Panc1 (cell line): ENCODE data around the gene AKAP5. TPM values are rescaled to one million over a fixed set of nuclear protein-coding genes. Genes with fewer than 3 reads are reported as not detected.
A peak's percentile ranks its signal among the peaks of the same experiment; 100 is the strongest.

Source experiments
- ATAC-seq: fragments of 200-7000 bp; cut with Tn5 transposase; 2 replicates; pipeline ENCODE4 v1.9.1; 2020; ENCODE audit warnings: mild to moderate bottlenecking, moderate library complexity
- BruUV-seq: library from RNA; stranded (reverse); fragments of 400-500 nt; replicated peaks from 2 replicates; lab custom pipeline; 2021; lab: Mats Ljungman, UMichigan
- CTCF ChIA-PET: fragments of 300-600 bp; sonication (Branson Sonifier 250); formaldehyde crosslinking; loops from one replicate; lab custom pipeline; 2022; ENCODE audit warnings: antibody characterized with exemption; lab: Charles Lee
- POLR2A ChIA-PET: fragments of 300-600 bp; sonication (Branson Sonifier 250); formaldehyde crosslinking; loops from one replicate; lab custom pipeline; 2022; ENCODE audit warnings: antibody characterized with exemption; lab: Charles Lee
- DNase-seq: peaks from one replicate; pipeline ENCODE4 v3.0.0-alpha.2; 2010; ENCODE audit warnings: low read depth, low spot score
- H3K27ac ChIP-seq: 2 replicates; pipeline ENCODE4 v1.5.1; 2011; ENCODE audit warnings: mild to moderate bottlenecking, low read length, inconsistent platforms
- H3K27me3 ChIP-seq: fragments of 200-500 bp; sonication (Bioruptor generic); 2 replicates; pipeline ENCODE4 v1.6.0; 2014; ENCODE audit warnings: low read length, inconsistent platforms; ENCODE audit not compliant: control insufficient read depth, insufficient read depth
- H3K36me3 ChIP-seq: fragments of 200-500 bp; sonication (Bioruptor generic); 2 replicates; pipeline ENCODE4 v1.5.1; 2014; ENCODE audit warnings: inconsistent platforms, mild to moderate bottlenecking, low read length, moderate library complexity; ENCODE audit not compliant: control insufficient read depth, insufficient read depth
- H3K4me1 ChIP-seq: 2 replicates; pipeline ENCODE4 v1.5.1; 2011; ENCODE audit warnings: inconsistent platforms, mild to moderate bottlenecking, low read length, moderate library complexity; ENCODE audit not compliant: control insufficient read depth, insufficient read depth
- H3K4me3 ChIP-seq, 2 experiments: 2 replicates each; pipeline ENCODE4 v1.5.1; 2011 to 2012; ENCODE audit warnings: low read depth in 2 of 2, low read length in 2 of 2, mild to moderate bottlenecking in 2 of 2, inconsistent platforms in 1 of 2, moderate library complexity in 1 of 2
- H3K9me3 ChIP-seq: fragments of 200-500 bp; sonication (Bioruptor generic); 2 replicates; pipeline ENCODE4 v1.5.1; 2014; ENCODE audit warnings: low read depth, mild to moderate bottlenecking, inconsistent platforms, low read length, moderate library complexity; ENCODE audit not compliant: control insufficient read depth, insufficient read depth
- POLR2AphosphoS5 ChIP-seq: IDR thresholded peaks from 2 replicates; pipeline ENCODE4 v1.6.1; 2012; ENCODE audit warnings: mild to moderate bottlenecking, low read depth, low read length, moderate library complexity
- SIN3A ChIP-seq: IDR thresholded peaks from 2 replicates; pipeline ENCODE4 v1.6.1; 2012; ENCODE audit warnings: low read depth, mild to moderate bottlenecking, low read length, moderate library complexity, borderline replicate concordance; ENCODE audit not compliant: insufficient read depth
- TCF7L2 ChIP-seq: IDR thresholded peaks from 2 replicates; pipeline ENCODE4 v1.6.1; 2011; ENCODE audit warnings: mild to moderate bottlenecking, low read depth, low read length, inconsistent platforms
- in situ Hi-C: cut with HindIII; loops from 2 replicates; pipeline ENCODE4 v1.10.0; 2016; ENCODE audit warnings: low sequenced_read_pairs, low pct_unique_long_range_greater_than_20kb
- intact Hi-C: fragments of 100-400 bp; cut with micrococcal nuclease; formaldehyde crosslinking; loops from one replicate; pipeline ENCODE4 v1.10.0; 2022; ENCODE audit not compliant: unreplicated experiment
- total RNA-seq: library from RNA; stranded (reverse); gene quantifications from one replicate; pipeline ENCODE4 v1.2.1, GENCODE V29; 2021; ENCODE audit not compliant: unreplicated experiment
- TF ChIP-seq, protein P1 (sequence below), 2 experiments: IDR thresholded peaks; 2 replicates each; pipeline ENCODE4 v1.6.1; 2011 to 2012; ENCODE audit warnings: low read depth in 2 of 2, control low read depth in 1 of 2, low read length in 1 of 2, mild to moderate bottlenecking in 1 of 2, moderate library complexity in 1 of 2; ENCODE audit not compliant: insufficient read depth in 1 of 2
- TF ChIP-seq, protein P2 (sequence below): fragments of 450-650 bp; IDR thresholded peaks from 2 replicates; pipeline ENCODE4 v1.5.1; 2017; ENCODE audit warnings: mild to moderate bottlenecking

AKAP5 gene
- total RNA-seq, 1 experiment from 2014 or later: 0.64 TPM

- ATAC-seq (no peak), DNase-seq (no peak)
- Histone ChIP-seq H3K36me3 (no peaks in the 10 kb centered on the region; the same call in 1 of the 2 replicates), H3K9me3 (no peaks in the 10 kb centered on the region), H3K27me3 (no peaks in the 10 kb centered on the region), H3K4me3 (no peak overlapping the region), H3K4me1 (peaks cover 2% of the 10 kb centered on the region; the same call in 1 of the 2 replicates), H3K27ac (no peak overlapping the region)
- ChIA-PET CTCF (no interaction called here), POLR2A (interaction anchor here (0.6 to 0.7 kb wide), 2 partner anchors 21 to 1553 kb away, joined by 3 to 4 read pairs; no protein-coding TSS in a partner anchor)
- intact Hi-C loops (no loop called here), in situ Hi-C loops (no loop called here)
- no TSS peak for BruUV-seq
- no peak for TF ChIP-seq TCF7L2
- TF ChIP-seq, protein P1, sequence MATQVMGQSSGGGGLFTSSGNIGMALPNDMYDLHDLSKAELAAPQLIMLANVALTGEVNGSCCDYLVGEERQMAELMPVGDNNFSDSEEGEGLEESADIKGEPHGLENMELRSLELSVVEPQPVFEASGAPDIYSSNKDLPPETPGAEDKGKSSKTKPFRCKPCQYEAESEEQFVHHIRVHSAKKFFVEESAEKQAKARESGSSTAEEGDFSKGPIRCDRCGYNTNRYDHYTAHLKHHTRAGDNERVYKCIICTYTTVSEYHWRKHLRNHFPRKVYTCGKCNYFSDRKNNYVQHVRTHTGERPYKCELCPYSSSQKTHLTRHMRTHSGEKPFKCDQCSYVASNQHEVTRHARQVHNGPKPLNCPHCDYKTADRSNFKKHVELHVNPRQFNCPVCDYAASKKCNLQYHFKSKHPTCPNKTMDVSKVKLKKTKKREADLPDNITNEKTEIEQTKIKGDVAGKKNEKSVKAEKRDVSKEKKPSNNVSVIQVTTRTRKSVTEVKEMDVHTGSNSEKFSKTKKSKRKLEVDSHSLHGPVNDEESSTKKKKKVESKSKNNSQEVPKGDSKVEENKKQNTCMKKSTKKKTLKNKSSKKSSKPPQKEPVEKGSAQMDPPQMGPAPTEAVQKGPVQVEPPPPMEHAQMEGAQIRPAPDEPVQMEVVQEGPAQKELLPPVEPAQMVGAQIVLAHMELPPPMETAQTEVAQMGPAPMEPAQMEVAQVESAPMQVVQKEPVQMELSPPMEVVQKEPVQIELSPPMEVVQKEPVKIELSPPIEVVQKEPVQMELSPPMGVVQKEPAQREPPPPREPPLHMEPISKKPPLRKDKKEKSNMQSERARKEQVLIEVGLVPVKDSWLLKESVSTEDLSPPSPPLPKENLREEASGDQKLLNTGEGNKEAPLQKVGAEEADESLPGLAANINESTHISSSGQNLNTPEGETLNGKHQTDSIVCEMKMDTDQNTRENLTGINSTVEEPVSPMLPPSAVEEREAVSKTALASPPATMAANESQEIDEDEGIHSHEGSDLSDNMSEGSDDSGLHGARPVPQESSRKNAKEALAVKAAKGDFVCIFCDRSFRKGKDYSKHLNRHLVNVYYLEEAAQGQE (IDR thresholded peaks at IDR 0.05; ENCODE audit: insufficient read depth in 1 of 2, low read depth in 2 of 2, low read length in 1 of 2): no peak
- TF ChIP-seq SIN3A: no peak
- TF ChIP-seq, protein P2, sequence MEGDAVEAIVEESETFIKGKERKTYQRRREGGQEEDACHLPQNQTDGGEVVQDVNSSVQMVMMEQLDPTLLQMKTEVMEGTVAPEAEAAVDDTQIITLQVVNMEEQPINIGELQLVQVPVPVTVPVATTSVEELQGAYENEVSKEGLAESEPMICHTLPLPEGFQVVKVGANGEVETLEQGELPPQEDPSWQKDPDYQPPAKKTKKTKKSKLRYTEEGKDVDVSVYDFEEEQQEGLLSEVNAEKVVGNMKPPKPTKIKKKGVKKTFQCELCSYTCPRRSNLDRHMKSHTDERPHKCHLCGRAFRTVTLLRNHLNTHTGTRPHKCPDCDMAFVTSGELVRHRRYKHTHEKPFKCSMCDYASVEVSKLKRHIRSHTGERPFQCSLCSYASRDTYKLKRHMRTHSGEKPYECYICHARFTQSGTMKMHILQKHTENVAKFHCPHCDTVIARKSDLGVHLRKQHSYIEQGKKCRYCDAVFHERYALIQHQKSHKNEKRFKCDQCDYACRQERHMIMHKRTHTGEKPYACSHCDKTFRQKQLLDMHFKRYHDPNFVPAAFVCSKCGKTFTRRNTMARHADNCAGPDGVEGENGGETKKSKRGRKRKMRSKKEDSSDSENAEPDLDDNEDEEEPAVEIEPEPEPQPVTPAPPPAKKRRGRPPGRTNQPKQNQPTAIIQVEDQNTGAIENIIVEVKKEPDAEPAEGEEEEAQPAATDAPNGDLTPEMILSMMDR: no peak
- TF ChIP-seq POLR2AphosphoS5: no peak
These were observed 1.4 kb upstream of the AKAP5 start for GRCh38 chr14:64463873-64464272.

GRCh38 chr14:64464651-64465050 lies 648 bp upstream of the AKAP5 start:
- DNase-seq (no peak), ATAC-seq (peak; percentile 24; the same call in 1 of the 2 replicates)
- Histone ChIP-seq H3K27ac (no peak overlapping the region), H3K36me3 (no peaks in the 10 kb centered on the region), H3K4me1 (peaks cover 2% of the 10 kb centered on the region; the same call in 1 of the 2 replicates), H3K9me3 (no peaks in the 10 kb centered on the region), H3K4me3 (peak overlapping the region; percentile 49 to 55), H3K27me3 (no peaks in the 10 kb centered on the region)
- ChIA-PET POLR2A (no interaction called here), CTCF (no interaction called here)
- intact Hi-C loops (no loop called here), in situ Hi-C loops (no loop called here)
- BruUV-seq: no TSS peak
- TF ChIP-seq POLR2AphosphoS5 (no peak), SIN3A (no peak), TCF7L2 (no peak)
- TF ChIP-seq, protein P2: no peak
- TF ChIP-seq, protein P1 (IDR thresholded peaks at IDR 0.05; ENCODE audit: insufficient read depth in 1 of 2, low read depth in 2 of 2, low read length in 1 of 2): no peak
